Islet of Langerhans (tissue), 1 donor: Measurements from ENCODE around the gene CDK5RAP2.

Experiments
- FAIRE-seq: peaks from one replicate; lab custom pipeline; 2011; peaks lifted over from hg19 to GRCh38; lab: Jason Lieb, UNC

CDK5RAP2 gene

DNA sequence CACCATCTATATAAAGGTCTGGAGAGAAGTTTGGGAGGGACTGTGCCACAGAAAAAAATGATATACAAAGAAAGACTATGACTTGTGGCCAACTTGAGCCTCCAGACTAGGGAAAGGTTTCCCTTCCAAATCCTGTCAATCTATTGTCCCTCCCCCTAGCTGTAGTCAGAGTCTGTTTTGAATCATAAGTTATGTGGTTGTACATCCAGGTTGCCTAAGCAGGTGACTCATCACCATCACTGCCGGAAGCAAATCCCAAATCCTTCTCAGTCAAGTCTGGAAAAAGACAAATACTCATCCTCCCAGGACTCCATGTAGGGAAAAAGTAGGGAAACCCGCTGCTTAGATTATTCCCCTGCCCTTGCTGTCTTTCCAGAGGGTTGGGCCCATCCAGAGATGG lies 235.7 kb downstream of the CDK5RAP2 start:
- no peak for FAIRE-seq

DNA sequence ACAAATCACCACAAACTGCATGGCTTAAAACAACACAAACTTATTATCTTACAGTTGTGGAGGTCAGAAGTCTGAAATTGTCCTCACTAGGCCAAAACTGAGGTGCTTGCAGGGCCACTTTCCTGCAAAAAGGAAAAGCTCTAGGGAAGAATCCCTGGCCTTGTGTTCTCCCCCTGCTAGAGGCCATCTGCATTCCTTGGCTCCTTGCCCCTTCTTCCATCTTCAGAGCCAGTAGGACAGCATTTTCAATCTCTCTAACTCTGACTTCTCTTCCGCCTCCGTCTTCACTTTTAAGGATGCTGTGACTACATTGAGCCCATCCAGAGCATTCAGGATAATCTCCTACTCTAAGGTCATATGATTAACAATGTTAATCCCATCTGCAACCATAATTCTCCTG lies 236.6 kb downstream of the CDK5RAP2 start:
- FAIRE-seq = no peak
